ENCODE results near the gene PERP.

GRCh38 chr6:138104618-138105213, 2.5 kb downstream of the PERP start:
- TF ChIP-seq CTCF (IDR thresholded peaks at IDR 0.05), result no peak
- peak; percentile 7; the same call in 1 of the 2 replicates for TF ChIP-seq POLR2AphosphoS5 (IDR thresholded peaks at IDR 0.05; ENCODE audit: low read depth, low read length)
- no peak for TF ChIP-seq SIN3A (IDR thresholded peaks at IDR 0.05; ENCODE audit: borderline replicate concordance, insufficient read depth, low read depth, low read length)
- TF ChIP-seq REST (IDR thresholded peaks at IDR 0.05; ENCODE audit: insufficient read depth in 1 of 2, low read depth in 2 of 2, low read length in 1 of 2), result no peak
- TF ChIP-seq TCF7L2 (IDR thresholded peaks at IDR 0.05; ENCODE audit: low read depth, low read length), result no peak
